ENCODE results near the gene DCLK1. TPM values are rescaled to one million over a fixed set of nuclear protein-coding genes. Genes with fewer than 3 reads are reported as not detected.

DCLK1 gene
- total RNA-seq, 1 donor from 2014 or later = 6.4 TPM

GRCh38 chr13:35793823-35794222, 337.4 kb downstream of the DCLK1 start:
- Histone ChIP-seq H3K4me3 (no peak overlapping the region), H3K36me3 (no peaks in the 10 kb centered on the region), H3K27me3 (no peaks in the 10 kb centered on the region), H3K9ac (no peak overlapping the region), H4K20me1 (ENCODE audit: low read depth) (no peaks in the 10 kb centered on the region), H3F3A (ENCODE audit: low read depth) (peaks cover 6% of the 10 kb centered on the region), H3K79me2 (ENCODE audit: low read depth) (no peaks in the 10 kb centered on the region), H2AFZ (replicated peaks) (no peak overlapping the region), H3K9me3 (ENCODE audit: low read depth) (no peaks in the 10 kb centered on the region), H3K4me2 (no peak overlapping the region), H3K4me1 (peaks cover 33% of the 10 kb centered on the region), H3K27ac (no peak overlapping the region)
- Mint-ChIP-seq H3K36me3 (no peaks in the 10 kb centered on the region), H3K4me3 (no peak overlapping the region), H3K4me1 (peaks cover 21% of the 10 kb centered on the region), H3K27ac (no peak overlapping the region), H3K9me3 (no peaks in the 10 kb centered on the region), H3K27me3 (ENCODE audit: insufficient read depth, low read depth) (no peaks in the 10 kb centered on the region)
- no peak for DNase-seq (ENCODE audit: low spot score)
- no peak for TF ChIP-seq EZH2 (IDR thresholded peaks at IDR 0.05)
- TF ChIP-seq CTCF (IDR thresholded peaks at IDR 0.05) = no peak

- Histone ChIP-seq H3K27ac (no peak overlapping the region), H3K27me3 (no peaks in the 10 kb centered on the region), H3K4me1 (peaks cover 39% of the 10 kb centered on the region), H3F3A (ENCODE audit: low read depth) (peaks cover 6% of the 10 kb centered on the region), H2AFZ (replicated peaks) (no peak overlapping the region), H3K9me3 (ENCODE audit: low read depth) (no peaks in the 10 kb centered on the region), H3K4me3 (no peak overlapping the region), H4K20me1 (ENCODE audit: low read depth) (no peaks in the 10 kb centered on the region), H3K4me2 (no peak overlapping the region), H3K36me3 (no peaks in the 10 kb centered on the region), H3K79me2 (ENCODE audit: low read depth) (no peaks in the 10 kb centered on the region), H3K9ac (no peak overlapping the region)
- TF ChIP-seq CTCF (IDR thresholded peaks at IDR 0.05) = no peak
- TF ChIP-seq EZH2 (IDR thresholded peaks at IDR 0.05) = no peak
- TF ChIP-seq EZH2phosphoT487 (IDR thresholded peaks at IDR 0.05) = no peak
- DNase-seq (ENCODE audit: low spot score) = no peak
- H3K9me3 Mint-ChIP-seq = no peaks in the 10 kb centered on the region
- no peaks in the 10 kb centered on the region for H3K36me3 Mint-ChIP-seq
- H3K27ac Mint-ChIP-seq = no peak overlapping the region
- H3K4me3 Mint-ChIP-seq = no peak overlapping the region
- peaks cover 28% of the 10 kb centered on the region for H3K4me1 Mint-ChIP-seq
- no peaks in the 10 kb centered on the region for H3K27me3 Mint-ChIP-seq (ENCODE audit: insufficient read depth, low read depth)
Observed at GRCh38 chr13:35792911-35793310, 338.3 kb downstream of the DCLK1 start.

DNA sequence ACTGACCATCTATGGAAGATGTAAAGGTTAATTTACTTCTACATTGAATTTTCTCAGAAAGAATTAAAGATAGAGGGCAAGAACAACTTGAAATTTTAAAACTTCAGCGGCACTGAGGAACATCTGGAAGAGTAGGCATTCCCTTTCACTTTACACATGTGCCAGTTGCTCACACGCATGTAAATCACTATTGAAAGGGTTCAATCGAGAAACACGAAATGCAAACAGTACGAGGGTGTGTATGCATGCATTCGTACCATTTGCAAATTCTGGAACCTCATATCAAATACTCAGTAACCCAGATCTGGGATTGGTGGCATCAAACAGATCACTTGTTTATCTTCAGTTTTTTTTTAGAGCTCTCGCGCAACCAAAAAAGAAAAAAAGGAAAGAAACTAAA, 339.2 kb downstream of the DCLK1 start:
- H3K4me3 Mint-ChIP-seq = no peak overlapping the region
- Histone ChIP-seq H2AFZ (replicated peaks) (no peak overlapping the region), H3K9me3 (ENCODE audit: low read depth) (no peaks in the 10 kb centered on the region), H3K4me2 (no peak overlapping the region), H3K9ac (no peak overlapping the region), H4K20me1 (ENCODE audit: low read depth) (no peaks in the 10 kb centered on the region), H3K27me3 (no peaks in the 10 kb centered on the region), H3K36me3 (no peaks in the 10 kb centered on the region), H3K79me2 (ENCODE audit: low read depth) (no peaks in the 10 kb centered on the region), H3F3A (ENCODE audit: low read depth) (peaks cover 6% of the 10 kb centered on the region), H3K4me1 (peaks cover 47% of the 10 kb centered on the region), H3K4me3 (no peak overlapping the region), H3K27ac (no peak overlapping the region)
- DNase-seq (ENCODE audit: low spot score) = no peak
- no peak overlapping the region for H3K27ac Mint-ChIP-seq
- peaks cover 35% of the 10 kb centered on the region for H3K4me1 Mint-ChIP-seq
- H3K36me3 Mint-ChIP-seq = no peaks in the 10 kb centered on the region
- no peaks in the 10 kb centered on the region for H3K27me3 Mint-ChIP-seq (ENCODE audit: insufficient read depth, low read depth)
- no peaks in the 10 kb centered on the region for H3K9me3 Mint-ChIP-seq
- no peak for TF ChIP-seq CTCF (IDR thresholded peaks at IDR 0.05)
- no peak for TF ChIP-seq EZH2phosphoT487 (IDR thresholded peaks at IDR 0.05)
- TF ChIP-seq EZH2 (IDR thresholded peaks at IDR 0.05) = no peak
